Measurements from ENCODE around the gene FAM76B.
"Not testable (repeated sequence)": the region's sequence is repeated elsewhere in the genome, so short reads cannot be mapped to it uniquely, and the experiment has no call there.

DNA sequence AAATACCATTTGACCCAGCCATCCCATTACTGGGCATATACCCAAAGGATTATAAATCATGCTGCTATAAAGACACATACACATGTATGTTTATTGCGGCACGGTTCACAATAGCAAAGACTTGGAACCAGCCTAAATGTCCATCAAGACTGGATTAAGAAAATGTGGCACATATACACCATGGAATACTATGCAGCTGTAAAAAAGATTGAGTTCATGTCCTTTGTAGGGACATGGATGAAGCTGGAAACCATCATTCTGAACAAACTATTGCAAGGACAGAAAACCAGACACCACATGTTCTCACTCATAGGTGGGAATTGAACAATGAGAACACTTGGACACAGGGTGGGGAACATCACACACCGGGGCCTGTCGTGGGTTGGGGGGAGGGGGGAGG is 21.5 kb upstream of the FAM76B start:
- TF ChIP-seq KDM1A, TRIM28 (IDR thresholded peaks at IDR 0.05): not testable (repeated sequence)

Measured in K562 (cell line).